Stomach (tissue), 4 donors: ENCODE results near the gene MACROD1.

ENCODE experiments used
- CTCF ChIP-seq, 7 experiments: fragments of 450-650 bp in 4 of 7; fragments of 200-600 bp in 3 of 7; sonication (generic) in 3 of 7; IDR thresholded peaks; one replicate each; pipeline ENCODE4 v1.5.1; 2016 to 2019; ENCODE audit warnings: antibody characterized with exemption in 7 of 7, control low read depth in 2 of 7, mild to moderate bottlenecking in 1 of 7
- POLR2A ChIP-seq, 4 donors: fragments of 450-650 bp; IDR thresholded peaks; one replicate each; pipeline ENCODE4 v1.6.1; 2016; ENCODE audit warnings: antibody characterized with exemption in 4 of 4, control low read depth in 2 of 4, mild to moderate bottlenecking in 1 of 4, moderate library complexity in 1 of 4
- POLR2AphosphoS5 ChIP-seq, 3 donors: sonication (generic); formaldehyde crosslinking; IDR thresholded peaks; one replicate each; pipeline ENCODE4 v1.6.1; 2016; ENCODE audit warnings: antibody characterized with exemption in 3 of 3

GRCh38 chr11:63997104-63997700 lies 168.7 kb downstream of the MACROD1 start:
- no peak for TF ChIP-seq POLR2AphosphoS5 (IDR thresholded peaks at IDR 0.05)
- no peak for TF ChIP-seq CTCF (IDR thresholded peaks at IDR 0.05)
- TF ChIP-seq POLR2A (IDR thresholded peaks at IDR 0.05): no peak
